A673 (cell line): Measurements from ENCODE around the gene FRRS1L.

Source experiments
- CTCF ChIP-seq: fragments of 300-800, 200-600 bp; sonication (generic); conservative IDR thresholded peaks from 2 replicates; pipeline ENCODE4 v1.5.1; 2017; ENCODE audit warnings: low read depth, mild to moderate bottlenecking, antibody characterized with exemption, low read length, moderate library complexity, mixed read lengths
- EZH2 ChIP-seq: fragments of 200-600 bp; sonication (generic); IDR thresholded peaks from 2 replicates; pipeline ENCODE4 v1.6.1; 2017; ENCODE audit warnings: borderline replicate concordance, low read depth, mild to moderate bottlenecking, mixed read lengths, antibody characterized with exemption, low read length; ENCODE audit not compliant: poor library complexity, severe bottlenecking

GRCh38 chr9:109163194-109163593 lies 3.9 kb downstream of the FRRS1L start:
- TF ChIP-seq CTCF (no peak), EZH2 (no peak)
